ENCODE measurements around the gene PSTK.

Gene PSTK

DNA sequence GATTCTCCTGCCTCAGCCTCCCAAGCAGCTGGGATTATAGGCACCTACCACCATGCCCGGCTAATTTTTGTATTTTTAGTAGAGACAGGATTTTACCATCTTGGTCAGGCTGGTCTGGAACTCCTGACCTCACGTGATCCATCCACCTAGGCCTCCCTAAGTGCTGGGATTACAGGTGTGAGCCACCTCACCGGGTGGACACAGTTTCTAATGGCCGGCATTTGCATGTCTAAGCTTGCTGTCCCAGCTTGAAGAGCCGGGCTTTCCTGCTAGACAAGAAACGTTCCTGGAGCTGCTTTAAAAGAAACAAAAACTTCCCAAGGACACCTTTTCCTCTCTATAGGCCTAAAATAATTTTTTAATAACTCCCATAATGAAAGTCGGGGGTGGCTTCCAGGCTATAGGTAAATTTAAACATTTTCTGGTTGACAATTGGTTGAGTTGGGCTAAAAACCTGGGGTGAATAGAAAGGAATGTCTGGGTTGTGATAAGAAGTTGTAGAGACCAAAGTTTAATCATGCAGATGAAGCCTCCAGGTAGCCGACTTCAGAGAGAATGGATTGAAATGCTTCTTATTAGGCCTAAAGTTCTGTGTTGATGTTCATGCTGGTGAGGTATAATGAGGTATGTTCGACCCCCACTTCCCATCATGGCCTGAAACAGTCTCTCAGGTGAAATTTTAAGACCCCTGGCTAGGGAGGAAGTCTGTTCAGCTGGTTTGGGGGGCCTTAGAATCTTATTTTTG, 37.4 kb downstream of the PSTK start:
- FAIRE-seq, result no peak
- no peak for DNase-seq (ENCODE audit: insufficient read length, low spot score)

- no peak for DNase-seq (ENCODE audit: insufficient read length, low spot score)
- no peak for FAIRE-seq
Observed at GRCh38 chr10:123018531-123018930, 38.3 kb downstream of the PSTK start.

- DNase-seq (ENCODE audit: insufficient read length, low spot score) (no peak), FAIRE-seq (no peak)
Observed at GRCh38 chr10:123019264-123019663, 39.1 kb downstream of the PSTK start.

GRCh38 chr10:123019941-123020703, 39.9 kb downstream of the PSTK start:
- no peak for FAIRE-seq

GRCh38 chr10:123021517-123021916, 41.3 kb downstream of the PSTK start:
- DNase-seq (ENCODE audit: insufficient read length, low spot score) (no peak), FAIRE-seq (peak; percentile 49)

More at GRCh38 chr10:123019941-123020703, 39.9 kb downstream of the PSTK start:
- DNase-seq (ENCODE audit: insufficient read length, low spot score), result no peak

DNA sequence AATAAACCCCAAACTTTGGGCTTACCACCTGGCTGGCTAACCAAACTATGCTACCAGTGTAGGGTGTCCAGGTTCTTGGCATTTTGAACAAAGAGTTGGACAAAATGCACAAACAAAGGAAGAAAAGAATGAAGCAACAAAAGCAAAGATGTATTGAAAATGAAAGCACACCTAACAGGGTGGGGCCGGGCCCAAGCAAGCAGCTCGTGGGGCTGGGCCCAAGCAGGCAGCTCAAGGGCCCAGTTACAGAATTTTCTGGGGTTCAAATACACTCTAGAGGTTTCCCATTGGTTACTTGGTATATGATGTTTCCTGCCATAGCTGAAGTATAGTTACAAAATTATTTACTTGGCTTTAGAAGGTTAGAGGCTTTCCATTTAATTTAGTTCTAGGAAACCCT, 44.3 kb downstream of the PSTK start:
- FAIRE-seq, result no peak
- DNase-seq (ENCODE audit: insufficient read length, low spot score), result no peak

- no peak for FAIRE-seq
- DNase-seq (ENCODE audit: insufficient read length, low spot score), result no peak
Observed at GRCh38 chr10:123026302-123026701, 46.1 kb downstream of the PSTK start.

- DNase-seq (ENCODE audit: insufficient read length, low spot score) (no peak), FAIRE-seq (no peak)
Observed at GRCh38 chr10:123027861-123028260, 47.7 kb downstream of the PSTK start.

DNA sequence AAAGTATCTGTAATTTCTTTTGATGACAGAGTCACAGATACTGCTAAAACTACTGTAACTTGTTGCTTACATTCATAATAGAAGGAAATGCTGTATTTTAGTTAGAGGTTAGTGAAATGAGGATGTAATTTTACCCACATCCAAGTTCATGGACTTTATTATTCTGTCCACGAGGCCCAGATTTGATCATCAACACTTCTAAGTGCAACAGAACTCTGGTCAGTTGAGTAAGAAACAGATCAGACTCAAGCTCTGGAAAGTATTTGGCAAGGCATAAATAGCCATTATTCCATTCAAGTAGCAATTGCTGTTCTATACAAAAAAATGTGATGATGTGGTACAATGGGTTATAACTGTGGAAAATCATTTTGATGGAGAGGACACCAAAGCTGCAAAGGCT, 50.9 kb downstream of the PSTK start:
- FAIRE-seq (no peak), DNase-seq (ENCODE audit: insufficient read length, low spot score) (no peak)

- FAIRE-seq (no peak), DNase-seq (ENCODE audit: insufficient read length, low spot score) (no peak)
Observed at GRCh38 chr10:123034332-123034731, 54.1 kb downstream of the PSTK start.

GRCh38 chr10:123035467-123036086, 55.4 kb downstream of the PSTK start:
- no peak for FAIRE-seq
- DNase-seq (ENCODE audit: insufficient read length, low spot score), result no peak

DNA sequence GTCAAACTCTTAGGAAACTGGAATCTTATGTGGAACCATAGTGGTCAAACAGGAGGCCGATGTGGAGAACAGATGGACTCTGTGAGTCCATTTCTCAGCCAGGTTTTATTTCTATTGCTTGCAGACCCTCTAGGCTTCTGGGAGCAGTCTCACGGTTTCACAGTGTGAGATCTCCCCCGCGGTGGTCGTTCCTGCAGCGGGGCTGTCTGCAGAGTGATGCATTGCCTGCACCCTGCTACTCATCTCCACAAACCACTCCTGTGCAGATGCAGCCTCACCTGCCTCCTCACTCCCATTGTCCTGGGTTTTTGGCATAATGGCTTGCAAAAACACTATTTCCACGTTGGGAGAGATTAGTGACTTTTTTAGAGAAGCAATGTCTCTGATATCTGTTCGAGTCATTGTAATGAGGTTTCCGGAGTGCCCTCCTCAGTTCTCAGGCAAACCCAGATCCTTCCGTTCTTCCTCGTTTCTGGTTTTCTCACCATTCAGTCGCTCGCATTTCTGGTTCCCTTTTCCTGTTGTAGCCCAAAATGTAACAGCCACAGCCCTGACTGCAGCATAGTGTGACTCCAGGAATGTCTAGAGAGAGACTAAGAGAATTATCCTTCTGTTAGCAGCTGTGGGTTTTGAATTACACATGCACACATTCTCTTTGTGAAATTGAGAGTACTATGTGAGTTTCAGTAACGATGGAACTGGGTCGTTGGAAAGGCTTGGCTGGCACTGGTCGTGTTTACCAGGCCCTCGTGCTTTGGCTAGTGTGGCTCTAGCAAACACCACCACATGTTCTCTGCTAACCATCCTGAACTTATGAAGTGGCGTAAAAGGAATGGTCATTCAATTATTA, 58.8 kb downstream of the PSTK start:
- DNase-seq (ENCODE audit: insufficient read length, low spot score), result no peak
- peak; percentile 78 for FAIRE-seq

DNA sequence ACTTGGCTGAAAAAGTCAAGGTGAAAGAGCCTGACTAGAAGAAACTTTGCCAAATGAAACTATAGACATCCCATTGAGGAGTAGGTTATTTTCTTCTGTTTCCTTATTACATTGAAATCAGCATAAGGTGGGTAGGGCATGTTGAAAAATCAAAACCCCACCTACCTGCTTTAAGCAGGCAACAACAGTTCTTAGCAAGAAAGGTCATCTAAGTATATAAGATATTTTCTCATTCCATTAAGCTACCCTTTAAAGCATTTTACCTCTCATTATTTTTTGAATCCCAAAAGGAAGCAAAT, 59.4 kb downstream of the PSTK start:
- no peak for FAIRE-seq
- DNase-seq (ENCODE audit: insufficient read length, low spot score), result no peak
